HG02938 (cell line): ENCODE data around the gene TBX1.

Experiments used
- ATAC-seq: cut with Tn5 transposase; IDR thresholded peaks from one replicate; pipeline ENCODE4 v1.9.1; 2021; ENCODE audit warnings: mild to moderate bottlenecking, moderate library complexity; ENCODE audit not compliant: unreplicated experiment

TBX1 gene

GRCh38 chr22:19760058-19760950, at the start of gene TBX1:
TSS of gene TBX1 (plus strand) at chr22:19760778. CDS start at chr22:19760844, 66 bp downstream.
- no peak for ATAC-seq

GRCh38 chr22:19713245-19713644, 47.3 kb upstream of the TBX1 start:
- ATAC-seq, result no peak

- ATAC-seq, result no peak
Observed at GRCh38 chr22:19713650-19714311, 46.8 kb upstream of the TBX1 start.

- ATAC-seq, result no peak
Observed at GRCh38 chr22:19714312-19715187, 46.0 kb upstream of the TBX1 start, which contains the start of gene SEPTIN5. TSS of gene SEPTIN5 (plus strand) at chr22:19714503. CDS start at chr22:19714589, 86 bp downstream.

GRCh38 chr22:19715188-19715930, 45.2 kb upstream of the TBX1 start:
- no peak for ATAC-seq

GRCh38 chr22:19716041-19716828, 44.3 kb upstream of the TBX1 start:
- no peak for ATAC-seq

- ATAC-seq, result no peak
Observed at GRCh38 chr22:19716829-19717105, 43.8 kb upstream of the TBX1 start.

GRCh38 chr22:19717181-19717580, 43.4 kb upstream of the TBX1 start:
- no peak for ATAC-seq

- no peak for ATAC-seq
Observed at GRCh38 chr22:19717691-19718455, 42.7 kb upstream of the TBX1 start.

GRCh38 chr22:19718456-19719049, 42.0 kb upstream of the TBX1 start:
- no peak for ATAC-seq

- ATAC-seq, result no peak
Observed at GRCh38 chr22:19719050-19719482, 41.5 kb upstream of the TBX1 start.

GRCh38 chr22:19719488-19720021, 41.0 kb upstream of the TBX1 start:
- no peak for ATAC-seq

- ATAC-seq, result no peak
Observed at GRCh38 chr22:19720150-19720827, 40.3 kb upstream of the TBX1 start.

GRCh38 chr22:19720999-19721329, 39.6 kb upstream of the TBX1 start:
- no peak for ATAC-seq

GRCh38 chr22:19721330-19722177, 39.0 kb upstream of the TBX1 start:
- no peak for ATAC-seq

- no peak for ATAC-seq
Observed at GRCh38 chr22:19722178-19722981, 38.2 kb upstream of the TBX1 start.

- ATAC-seq, result no peak
Observed at GRCh38 chr22:19722982-19723231, 37.7 kb upstream of the TBX1 start.
